Activated naive CD4-positive, alpha-beta T cell treated with anti-CD3 and anti-CD28 coated beads for 36 hours (primary cell): ENCODE data around the gene RAB3GAP2. TPM values are rescaled to one million over a fixed set of nuclear protein-coding genes. Genes with fewer than 3 reads are reported as not detected.
"Not testable (repeated sequence)": the region's sequence is repeated elsewhere in the genome, so short reads cannot be mapped to it uniquely, and the experiment has no call there.

ENCODE experiments used
- CTCF ChIA-PET: fragments of 350-600 bp; sonication (Branson Sonifier 250); formaldehyde crosslinking; loops from one replicate; lab custom pipeline; 2021; ENCODE audit warnings: antibody characterized with exemption; lab: Charles Lee
- DNase-seq: peaks from one replicate; pipeline ENCODE4 v3.0.0-alpha.2; 2020
- H3K27ac Mint-ChIP-seq: one replicate; pipeline ENCODE4 v1.8.0; 2021; ENCODE audit warnings: mild to moderate bottlenecking, mixed read lengths
- H3K27me3 Mint-ChIP-seq: one replicate; pipeline ENCODE4 v1.8.0; 2021; ENCODE audit warnings: low read depth, mixed read lengths
- H3K36me3 Mint-ChIP-seq: one replicate; pipeline ENCODE4 v1.8.0; 2021; ENCODE audit warnings: low read depth, mixed read lengths
- H3K4me1 Mint-ChIP-seq: one replicate; pipeline ENCODE4 v1.8.0; 2021; ENCODE audit warnings: low read depth, mixed read lengths
- H3K4me3 Mint-ChIP-seq: one replicate; pipeline ENCODE4 v1.8.0; 2021; ENCODE audit warnings: mild to moderate bottlenecking, moderate library complexity, mixed read lengths
- H3K9me3 Mint-ChIP-seq: one replicate; pipeline ENCODE4 v1.8.0; 2021; ENCODE audit warnings: mixed read lengths
- intact Hi-C: fragments of 100-400 bp; cut with micrococcal nuclease; formaldehyde crosslinking; loops from one replicate; pipeline ENCODE4 v1.15.1; 2023
- total RNA-seq, 2 experiments: library from RNA; stranded (reverse); gene quantifications; one replicate each; pipeline ENCODE4 v1.2.3, GENCODE V29; 2021

RAB3GAP2 gene
- total RNA-seq, 2 experiments from 2014 or later = 37.3 to 39.6 TPM

- intact Hi-C loops = no loop called here
- H3K4me3 Mint-ChIP-seq = no peak overlapping the region
- peaks cover 29% of the 10 kb centered on the region for H3K36me3 Mint-ChIP-seq
- H3K27ac Mint-ChIP-seq = no peak overlapping the region
- CTCF ChIA-PET = no interaction called here
- DNase-seq = no peak
- H3K27me3 Mint-ChIP-seq = no peaks in the 10 kb centered on the region
- H3K4me1 Mint-ChIP-seq = no peaks in the 10 kb centered on the region
- no peaks in the 10 kb centered on the region for H3K9me3 Mint-ChIP-seq
These were observed 87.7 kb downstream of the RAB3GAP2 start for GRCh38 chr1:220184506-220184905.

GRCh38 chr1:220182656-220183055 is 89.6 kb downstream of the RAB3GAP2 start:
- H3K27me3 Mint-ChIP-seq = no peaks in the 10 kb centered on the region
- CTCF ChIA-PET = no interaction called here
- DNase-seq = no peak
- intact Hi-C loops = no loop called here
- H3K9me3 Mint-ChIP-seq = no peaks in the 10 kb centered on the region
- no peak overlapping the region for H3K27ac Mint-ChIP-seq
- no peaks in the 10 kb centered on the region for H3K4me1 Mint-ChIP-seq
- H3K36me3 Mint-ChIP-seq = peaks cover 29% of the 10 kb centered on the region
- no peak overlapping the region for H3K4me3 Mint-ChIP-seq

GRCh38 chr1:220182111-220182510 is 90.1 kb downstream of the RAB3GAP2 start:
- Mint-ChIP-seq H3K4me1 (no peaks in the 10 kb centered on the region), H3K27me3 (no peaks in the 10 kb centered on the region), H3K4me3 (no peak overlapping the region), H3K36me3 (peaks cover 32% of the 10 kb centered on the region), H3K27ac (no peak overlapping the region), H3K9me3 (no peaks in the 10 kb centered on the region)
- no peak for DNase-seq
- intact Hi-C loops = no loop called here
- CTCF ChIA-PET = no interaction called here

GRCh38 chr1:220176540-220176939 is 95.7 kb downstream of the RAB3GAP2 start:
- Mint-ChIP-seq H3K27me3 (no peaks in the 10 kb centered on the region), H3K9me3 (no peaks in the 10 kb centered on the region), H3K4me3 (no peak overlapping the region), H3K27ac (no peak overlapping the region), H3K4me1 (no peaks in the 10 kb centered on the region), H3K36me3 (peaks cover 56% of the 10 kb centered on the region)
- CTCF ChIA-PET = no interaction called here
- intact Hi-C loops = no loop called here
- DNase-seq = no peak

- DNase-seq = no peak
- H3K9me3 Mint-ChIP-seq = no peaks in the 10 kb centered on the region
- CTCF ChIA-PET = no interaction called here
- intact Hi-C loops = no loop called here
- no peaks in the 10 kb centered on the region for H3K27me3 Mint-ChIP-seq
- no peaks in the 10 kb centered on the region for H3K4me1 Mint-ChIP-seq
- peaks cover 48% of the 10 kb centered on the region for H3K36me3 Mint-ChIP-seq
- no peak overlapping the region for H3K4me3 Mint-ChIP-seq
- no peak overlapping the region for H3K27ac Mint-ChIP-seq
These were observed 101.3 kb downstream of the RAB3GAP2 start for GRCh38 chr1:220170836-220171526.

- DNase-seq, intact Hi-C loops, H3K27ac Mint-ChIP-seq, H3K27me3 Mint-ChIP-seq, H3K9me3 Mint-ChIP-seq, H3K4me3 Mint-ChIP-seq, H3K4me1 Mint-ChIP-seq: not testable (repeated sequence)
- CTCF ChIA-PET = interaction anchor here (1.2 kb wide), 1 partner anchor 12 kb away, joined by 3 read pairs; no protein-coding TSS in a partner anchor
- peaks cover 47% of the 10 kb centered on the region for H3K36me3 Mint-ChIP-seq
These were observed 102.4 kb downstream of the RAB3GAP2 start for GRCh38 chr1:220169887-220170286.

GRCh38 chr1:220166853-220167252 is 105.4 kb downstream of the RAB3GAP2 start:
- Mint-ChIP-seq H3K27me3 (no peaks in the 10 kb centered on the region), H3K36me3 (peaks cover 33% of the 10 kb centered on the region), H3K9me3 (no peaks in the 10 kb centered on the region), H3K27ac (no peak overlapping the region), H3K4me3 (no peak overlapping the region), H3K4me1 (no peaks in the 10 kb centered on the region)
- no peak for DNase-seq
- CTCF ChIA-PET = no interaction called here
- intact Hi-C loops = no loop called here

GRCh38 chr1:220164517-220164916 is 107.7 kb downstream of the RAB3GAP2 start:
- Mint-ChIP-seq H3K9me3 (no peaks in the 10 kb centered on the region), H3K27ac (no peak overlapping the region), H3K36me3 (peaks cover 20% of the 10 kb centered on the region)

GRCh38 chr1:220164116-220164515 is 108.1 kb downstream of the RAB3GAP2 start:
- peaks cover 17% of the 10 kb centered on the region for H3K36me3 Mint-ChIP-seq

More at GRCh38 chr1:220164517-220164916, 107.7 kb downstream of the RAB3GAP2 start:
- CTCF ChIA-PET = no interaction called here
- intact Hi-C loops = no loop called here
- H3K27me3 Mint-ChIP-seq = no peaks in the 10 kb centered on the region
- H3K4me1 Mint-ChIP-seq = no peaks in the 10 kb centered on the region
- H3K4me3 Mint-ChIP-seq = no peak overlapping the region
- no peak for DNase-seq

GRCh38 chr1:220160027-220160426 is 112.2 kb downstream of the RAB3GAP2 start:
- Mint-ChIP-seq H3K9me3 (no peaks in the 10 kb centered on the region), H3K27me3 (no peaks in the 10 kb centered on the region), H3K36me3 (peaks cover 26% of the 10 kb centered on the region), H3K27ac (no peak overlapping the region), H3K4me3 (no peak overlapping the region), H3K4me1 (peaks cover 2% of the 10 kb centered on the region)
- CTCF ChIA-PET = interaction anchor here (0.6 to 2.0 kb wide), 4 partner anchors 33 to 134 kb away, joined by 3 to 5 read pairs (median 4); no protein-coding TSS in a partner anchor
- no peak for DNase-seq
- intact Hi-C loops = no loop called here

More at GRCh38 chr1:220164116-220164515, 108.1 kb downstream of the RAB3GAP2 start:
- intact Hi-C loops = no loop called here
- CTCF ChIA-PET = no interaction called here
- DNase-seq = no peak
- Mint-ChIP-seq H3K27ac (no peak overlapping the region), H3K27me3 (no peaks in the 10 kb centered on the region), H3K4me3 (no peak overlapping the region), H3K9me3 (no peaks in the 10 kb centered on the region), H3K4me1 (no peaks in the 10 kb centered on the region)

- Mint-ChIP-seq H3K4me1 (peaks cover 2% of the 10 kb centered on the region), H3K4me3 (no peak overlapping the region), H3K27me3 (no peaks in the 10 kb centered on the region), H3K36me3 (peaks cover 29% of the 10 kb centered on the region), H3K9me3 (no peaks in the 10 kb centered on the region), H3K27ac (no peak overlapping the region)
- intact Hi-C loops = no loop called here
- CTCF ChIA-PET = interaction anchor here (2.0 kb wide), 1 partner anchor 46 kb away, joined by 5 read pairs; no protein-coding TSS in a partner anchor
- DNase-seq = no peak
These were observed 113.2 kb downstream of the RAB3GAP2 start for GRCh38 chr1:220159041-220159440.

- peaks cover 29% of the 10 kb centered on the region for H3K36me3 Mint-ChIP-seq
- H3K27me3 Mint-ChIP-seq, intact Hi-C loops, H3K4me3 Mint-ChIP-seq, H3K4me1 Mint-ChIP-seq, H3K9me3 Mint-ChIP-seq, DNase-seq, H3K27ac Mint-ChIP-seq: not testable (repeated sequence)
- CTCF ChIA-PET = interaction anchor here (0.7 to 2.0 kb wide), 2 partner anchors 11 to 45 kb away, joined by 3 to 5 read pairs; no protein-coding TSS in a partner anchor
These were observed 113.7 kb downstream of the RAB3GAP2 start for GRCh38 chr1:220158530-220158929.

GRCh38 chr1:220157738-220158137 is 114.5 kb downstream of the RAB3GAP2 start:
- CTCF ChIA-PET = interaction anchor here (0.7 kb wide), 1 partner anchor 12 kb away, joined by 3 read pairs; no protein-coding TSS in a partner anchor
- Mint-ChIP-seq H3K27ac (no peak overlapping the region), H3K27me3 (no peaks in the 10 kb centered on the region), H3K4me1 (peaks cover 2% of the 10 kb centered on the region), H3K36me3 (peaks cover 33% of the 10 kb centered on the region), H3K9me3 (no peaks in the 10 kb centered on the region), H3K4me3 (no peak overlapping the region)
- DNase-seq = no peak
- intact Hi-C loops = no loop called here
